ENCODE measurements around the gene SLC6A18.

SLC6A18 gene

DNA sequence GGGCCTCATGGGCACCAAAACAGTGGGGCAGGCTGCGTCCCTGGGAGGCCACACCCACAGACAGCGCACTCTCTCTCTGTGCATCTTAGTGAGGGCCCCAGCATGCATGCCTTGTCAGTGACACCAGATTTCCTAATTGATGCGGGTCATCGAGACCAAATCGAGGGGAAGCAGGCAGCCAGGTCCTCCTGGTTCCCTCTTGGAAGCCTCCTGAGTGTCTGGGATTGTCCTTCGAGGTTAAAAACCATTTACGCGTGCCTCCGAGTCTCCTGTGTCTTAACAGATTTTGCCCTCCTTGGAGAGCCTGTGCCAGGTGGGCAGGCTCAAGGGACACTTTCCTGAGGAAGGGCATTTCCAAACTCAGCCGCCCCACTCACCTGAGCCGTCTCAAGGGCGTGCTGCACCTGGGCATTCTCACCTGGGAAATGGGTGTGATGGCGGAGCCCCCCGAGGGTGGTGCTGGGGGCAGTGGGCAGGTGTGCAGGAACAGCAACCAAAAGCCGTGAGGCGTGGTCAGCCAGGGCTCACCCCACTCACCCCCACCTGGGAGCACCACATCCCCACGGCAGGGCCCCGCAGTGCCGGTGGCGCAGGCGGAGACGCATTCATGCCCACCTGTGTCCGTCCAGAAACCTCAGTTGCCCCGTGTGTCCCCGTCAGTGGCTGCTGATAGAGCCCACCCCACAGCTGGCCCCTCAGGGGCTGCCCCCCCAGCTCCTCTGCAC is 21.1 kb upstream of the SLC6A18 start:
- DNase-seq, result no peak

DNA sequence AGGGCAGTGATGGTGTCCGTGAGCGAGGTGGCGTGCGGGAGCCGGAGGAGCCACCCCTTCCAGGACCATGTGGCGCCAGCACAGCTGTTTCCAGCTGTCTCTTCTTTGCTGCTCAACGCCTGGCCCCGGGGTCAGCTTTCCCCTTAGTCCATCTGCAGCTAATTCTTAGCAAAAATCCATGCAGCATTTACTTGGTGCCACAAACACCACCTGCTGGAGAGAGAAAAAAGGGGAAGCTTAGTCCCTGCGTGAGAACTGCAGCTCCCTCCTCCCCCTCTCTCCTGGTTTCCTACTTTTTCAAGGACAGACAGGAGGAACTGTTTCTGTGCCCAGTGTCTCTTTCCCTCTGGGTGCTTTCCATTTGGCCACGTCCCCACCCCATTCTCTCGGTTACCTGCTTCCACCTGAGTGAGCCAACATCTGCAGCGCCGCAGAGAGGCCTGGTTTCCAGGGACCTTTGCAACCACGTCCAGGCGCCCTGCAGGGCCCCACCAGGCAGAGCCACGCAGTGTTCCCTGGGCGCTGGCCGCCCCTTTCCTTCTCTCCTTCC is 20.4 kb upstream of the SLC6A18 start:
- DNase-seq, result no peak

- no peak for DNase-seq
Measured at GRCh38 chr5:1205255-1206180, 19.7 kb upstream of the SLC6A18 start.

DNA sequence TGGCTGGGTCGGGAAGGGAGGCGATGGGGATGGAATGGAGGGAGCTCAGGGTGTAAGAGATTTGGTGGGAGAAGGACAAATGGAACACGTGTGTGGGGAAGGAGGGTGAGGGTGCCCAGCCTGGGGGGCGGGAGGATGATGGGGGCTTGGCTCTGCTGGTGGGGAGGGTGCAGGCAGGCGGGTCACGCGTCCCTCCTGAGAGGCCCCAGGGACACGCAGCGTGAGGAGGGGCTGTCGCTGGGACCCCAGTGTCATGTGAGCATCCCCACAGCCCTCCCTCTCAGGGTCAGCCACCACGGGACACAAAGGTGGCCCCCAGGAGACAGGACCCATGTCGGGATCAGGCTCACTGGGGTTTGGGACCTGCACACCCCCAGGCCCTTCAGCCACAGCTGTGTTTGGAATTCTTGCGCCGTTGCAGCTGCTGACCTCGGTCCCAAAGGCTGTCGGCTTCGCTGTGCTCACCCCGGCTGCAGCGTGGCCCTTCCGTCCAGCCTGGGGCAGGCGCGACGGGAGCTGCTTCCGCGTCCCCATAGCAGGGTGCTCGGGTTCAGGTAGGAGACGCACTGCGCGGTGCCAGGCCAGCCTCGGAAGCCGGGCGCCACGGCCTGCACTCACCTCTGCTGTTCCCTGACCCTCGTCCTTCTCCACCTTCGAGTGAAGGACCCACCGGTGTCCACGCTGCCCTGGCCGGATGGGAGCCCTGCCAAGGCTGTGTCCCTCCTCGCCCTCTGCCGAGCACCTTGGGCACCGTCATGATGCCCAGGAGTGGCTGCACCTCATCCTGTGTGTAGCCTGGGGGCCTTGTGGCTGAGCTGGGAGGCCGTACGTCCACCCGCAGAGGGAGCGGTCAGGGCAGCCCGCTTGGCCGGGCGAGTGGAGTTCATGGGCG is 18.4 kb upstream of the SLC6A18 start:
- DNase-seq, result no peak

- no peak for DNase-seq
Measured at GRCh38 chr5:1207555-1207954, 17.6 kb upstream of the SLC6A18 start.

GRCh38 chr5:1208221-1208742 is 16.9 kb upstream of the SLC6A18 start:
- DNase-seq, result no peak

DNA sequence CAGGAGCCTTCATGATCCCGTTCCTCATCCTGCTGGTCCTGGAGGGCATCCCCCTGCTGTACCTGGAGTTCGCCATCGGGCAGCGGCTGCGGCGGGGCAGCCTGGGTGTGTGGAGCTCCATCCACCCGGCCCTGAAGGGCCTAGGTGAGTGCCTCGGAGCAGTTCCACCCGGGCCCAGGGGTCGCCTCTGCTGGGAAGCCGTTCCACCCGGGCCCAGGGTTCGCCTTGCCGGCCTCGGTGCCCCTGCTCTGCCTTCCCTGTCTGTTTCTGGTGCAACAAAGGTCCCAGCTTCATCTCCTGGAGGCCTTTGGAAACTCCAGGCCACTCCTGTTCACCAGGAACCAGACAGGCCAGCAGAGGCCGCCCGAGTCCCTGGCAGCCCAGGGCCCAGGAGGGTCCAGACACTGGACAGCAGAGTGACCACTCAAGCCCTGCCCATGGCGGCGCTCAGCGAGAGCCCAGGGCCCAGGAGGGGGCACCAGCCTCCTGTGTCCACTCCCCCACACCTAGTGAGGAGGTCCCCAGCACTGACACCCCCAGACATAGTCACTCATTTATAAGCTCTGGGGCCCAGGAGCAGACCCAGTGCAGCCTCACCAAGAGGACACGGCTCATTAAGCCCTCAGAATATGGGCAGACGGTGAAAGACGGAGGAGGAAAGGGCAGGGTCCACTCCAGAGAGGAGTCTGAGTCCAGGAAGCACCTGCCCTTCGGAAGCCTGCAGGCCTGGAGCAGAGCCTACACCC is 16.3 kb upstream of the SLC6A18 start:
- no peak for DNase-seq

GRCh38 chr5:1209489-1209852 is 15.7 kb upstream of the SLC6A18 start:
- no peak for DNase-seq

DNA sequence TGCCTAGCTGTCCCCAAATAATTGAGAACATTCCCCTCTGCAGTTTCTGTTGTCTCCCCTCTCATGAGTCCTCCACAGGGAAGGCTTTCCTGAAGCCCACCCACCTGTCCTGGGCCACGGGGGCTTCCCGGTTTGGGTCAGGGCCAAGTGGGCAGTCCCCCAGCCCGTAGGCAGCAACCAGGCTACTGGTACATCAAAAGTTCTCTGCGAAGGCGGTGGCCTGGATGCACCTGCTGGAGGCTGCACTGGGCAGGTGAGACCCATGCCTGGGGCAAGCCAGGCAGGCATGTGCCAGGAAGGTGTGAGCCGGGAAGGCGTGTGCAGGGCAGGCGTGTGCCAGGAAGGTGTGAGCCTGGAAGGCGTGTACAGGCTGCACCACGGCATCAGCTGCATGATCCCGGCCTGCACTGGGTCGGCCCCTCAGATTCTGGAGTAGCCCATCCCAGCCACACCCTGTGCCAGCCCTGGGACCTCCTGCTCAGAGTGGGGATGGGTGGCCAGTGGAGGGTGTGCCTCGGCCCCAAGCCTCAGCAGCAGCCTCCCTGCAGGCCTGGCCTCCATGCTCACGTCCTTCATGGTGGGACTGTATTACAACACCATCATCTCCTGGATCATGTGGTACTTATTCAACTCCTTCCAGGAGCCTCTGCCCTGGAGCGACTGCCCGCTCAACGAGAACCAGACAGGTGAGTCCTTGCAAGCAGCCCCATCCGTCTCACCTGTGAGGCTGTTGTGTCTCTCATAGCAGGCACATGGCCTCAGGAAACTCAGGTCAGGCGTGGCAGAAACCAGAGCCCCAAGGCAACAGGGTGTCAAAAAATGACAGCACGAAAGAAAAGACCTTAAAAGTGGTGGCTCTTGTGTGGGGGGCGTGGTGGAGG is 15.0 kb upstream of the SLC6A18 start:
- no peak for DNase-seq

GRCh38 chr5:1210832-1211251 is 14.3 kb upstream of the SLC6A18 start:
- no peak for DNase-seq

GRCh38 chr5:1211701-1212100 is 13.5 kb upstream of the SLC6A18 start:
- DNase-seq, result no peak

DNA sequence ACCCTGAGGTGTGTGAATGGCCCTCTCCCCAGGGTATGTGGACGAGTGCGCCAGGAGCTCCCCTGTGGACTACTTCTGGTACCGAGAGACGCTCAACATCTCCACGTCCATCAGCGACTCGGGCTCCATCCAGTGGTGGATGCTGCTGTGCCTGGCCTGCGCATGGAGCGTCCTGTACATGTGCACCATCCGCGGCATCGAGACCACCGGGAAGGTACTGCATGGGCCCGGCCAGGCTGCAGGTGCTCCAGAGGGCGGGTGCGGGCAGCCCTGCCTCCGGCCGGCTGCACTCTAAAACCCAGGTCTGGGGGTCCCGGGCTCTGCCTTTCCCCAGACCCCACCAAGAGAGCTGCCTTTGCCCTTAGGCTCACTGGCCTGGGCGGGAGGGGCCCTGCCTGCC is 12.9 kb upstream of the SLC6A18 start:
- no peak for DNase-seq

DNA sequence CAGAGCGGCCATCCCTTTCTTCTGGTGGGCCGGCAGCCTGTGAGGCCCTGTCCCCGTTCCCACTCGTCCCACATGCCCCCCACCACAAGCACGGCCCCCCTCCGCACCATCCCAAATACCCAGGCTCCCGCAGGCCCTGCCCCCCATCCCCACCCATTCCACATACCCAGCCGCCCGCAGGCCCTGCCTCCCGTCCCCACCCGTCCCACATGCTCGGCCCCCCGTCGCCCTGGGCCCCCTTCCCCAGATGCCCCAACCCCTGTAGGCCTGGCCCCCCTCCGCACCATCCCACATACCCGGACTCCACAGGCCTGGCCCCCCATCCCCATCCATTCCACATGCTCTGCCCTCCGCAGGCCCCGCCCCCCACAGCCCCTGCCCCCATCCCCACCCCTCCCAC is 12.3 kb upstream of the SLC6A18 start:
- DNase-seq, result no peak

DNA sequence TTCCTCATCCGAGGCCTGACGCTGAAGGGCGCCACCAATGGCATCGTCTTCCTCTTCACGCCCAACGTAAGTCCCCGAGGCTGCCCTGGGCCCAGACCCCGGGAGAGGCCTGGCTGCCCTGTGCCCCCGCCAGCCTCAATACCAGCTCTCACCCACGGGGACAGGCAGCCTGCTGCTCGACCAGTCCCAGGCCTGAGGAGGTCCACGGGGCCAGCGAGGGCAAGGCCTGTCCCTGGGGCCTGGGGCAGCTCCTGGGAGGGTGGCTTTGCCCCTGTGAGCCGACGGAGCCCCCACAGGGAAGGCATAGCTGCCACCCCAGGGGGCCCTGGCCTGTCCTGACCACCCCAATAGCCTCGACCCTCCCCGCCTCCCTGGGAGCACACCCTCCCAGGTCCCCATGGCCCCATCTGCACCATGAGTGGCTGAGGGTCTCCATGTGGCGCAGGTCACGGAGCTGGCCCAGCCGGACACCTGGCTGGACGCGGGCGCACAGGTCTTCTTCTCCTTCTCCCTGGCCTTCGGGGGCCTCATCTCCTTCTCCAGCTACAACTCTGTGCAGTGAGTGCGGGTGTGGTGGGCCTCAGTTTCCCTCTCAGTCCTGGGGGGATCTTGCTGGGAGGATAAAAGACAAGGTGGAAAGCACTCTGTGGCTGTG is 11.5 kb upstream of the SLC6A18 start:
- no peak for DNase-seq

DNA sequence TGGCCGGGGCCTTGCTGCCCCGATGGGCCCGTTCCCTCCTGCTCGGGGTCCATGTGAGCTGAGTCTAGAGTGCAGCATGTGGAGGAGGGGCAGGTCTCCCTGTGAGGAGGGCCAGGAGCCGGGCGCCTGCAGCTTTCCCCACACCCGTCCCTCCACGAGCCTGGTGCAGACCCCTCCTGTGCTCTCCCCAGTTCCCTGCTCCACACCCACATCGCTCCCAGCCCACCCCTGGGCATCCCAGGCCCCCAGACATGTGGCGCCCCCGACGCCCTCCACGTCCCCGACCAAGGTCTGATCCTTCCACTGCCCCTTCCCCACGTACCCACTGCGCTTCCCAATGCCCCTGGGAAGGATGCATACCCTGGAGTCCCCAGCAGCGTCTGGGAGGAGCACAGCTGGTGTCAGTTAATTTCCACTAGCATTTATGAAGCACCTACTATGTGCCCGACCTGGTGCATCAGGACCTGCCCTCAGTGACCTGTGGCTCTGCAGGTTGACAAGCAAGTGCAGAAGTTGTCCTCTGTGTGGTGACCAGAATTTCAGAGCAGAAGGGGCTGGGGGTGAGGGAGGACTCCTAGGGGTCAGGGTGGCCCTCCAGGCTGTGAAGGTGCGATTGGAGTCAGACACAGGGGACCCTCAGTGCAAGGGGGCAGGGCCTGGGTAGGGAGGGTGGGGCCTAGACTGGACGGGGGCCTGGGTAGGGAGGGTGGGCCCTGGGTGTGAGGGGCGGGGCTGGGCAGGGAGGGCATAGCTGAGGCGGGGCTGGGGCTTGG is 10.8 kb upstream of the SLC6A18 start:
- no peak for DNase-seq

GRCh38 chr5:1214936-1215220 is 10.3 kb upstream of the SLC6A18 start:
- DNase-seq, result no peak

GRCh38 chr5:1215320-1216096 is 9.7 kb upstream of the SLC6A18 start:
- no peak for DNase-seq

GRCh38 chr5:1216211-1216917 is 8.8 kb upstream of the SLC6A18 start:
- DNase-seq, result no peak
